ENCODE results near the gene ZNF862.

ZNF862 gene

GRCh38 chr7:149865437-149865836 is 27.3 kb downstream of the ZNF862 start:
- Histone ChIP-seq H3K9ac (ENCODE audit: low read depth, low read length) (no peak overlapping the region), H3K4me1 (ENCODE audit: control insufficient read depth, insufficient read depth, low read length) (no peaks in the 10 kb centered on the region), H3K4me3 (ENCODE audit: low read depth, low read length) (no peak overlapping the region), H3K9me3 (ENCODE audit: control insufficient read depth, insufficient read depth, low read length) (no peaks in the 10 kb centered on the region), H3K36me3 (ENCODE audit: control insufficient read depth, insufficient read depth, low read length) (no peaks in the 10 kb centered on the region), H3K27me3 (ENCODE audit: control insufficient read depth, insufficient read depth, low read length) (no peaks in the 10 kb centered on the region)

- H3K4me1 ChIP-seq (ENCODE audit: control insufficient read depth, insufficient read depth, low read length) = no peaks in the 10 kb centered on the region
- no peak overlapping the region for H3K9ac ChIP-seq (ENCODE audit: low read depth, low read length)
- no peaks in the 10 kb centered on the region for H3K36me3 ChIP-seq (ENCODE audit: control insufficient read depth, insufficient read depth, low read length)
- H3K9me3 ChIP-seq (ENCODE audit: control insufficient read depth, insufficient read depth, low read length) = no peaks in the 10 kb centered on the region
- H3K4me3 ChIP-seq (ENCODE audit: low read depth, low read length) = no peak overlapping the region
- no peaks in the 10 kb centered on the region for H3K27me3 ChIP-seq (ENCODE audit: control insufficient read depth, insufficient read depth, low read length)
These were observed 28.1 kb downstream of the ZNF862 start for GRCh38 chr7:149866139-149866778.

- H3K9me3 ChIP-seq (ENCODE audit: control insufficient read depth, insufficient read depth, low read length) = no peaks in the 10 kb centered on the region
- H3K9ac ChIP-seq (ENCODE audit: low read depth, low read length) = no peak overlapping the region
- H3K36me3 ChIP-seq (ENCODE audit: control insufficient read depth, insufficient read depth, low read length) = no peaks in the 10 kb centered on the region
- H3K27me3 ChIP-seq (ENCODE audit: control insufficient read depth, insufficient read depth, low read length) = no peaks in the 10 kb centered on the region
- no peak overlapping the region for H3K4me3 ChIP-seq (ENCODE audit: low read depth, low read length)
- H3K4me1 ChIP-seq (ENCODE audit: control insufficient read depth, insufficient read depth, low read length) = peaks cover 2% of the 10 kb centered on the region
These were observed 28.7 kb downstream of the ZNF862 start for GRCh38 chr7:149866779-149867447.

GRCh38 chr7:149867762-149868622 is 29.8 kb downstream of the ZNF862 start:
- Histone ChIP-seq H3K27me3 (ENCODE audit: control insufficient read depth, insufficient read depth, low read length) (peaks cover 3% of the 10 kb centered on the region), H3K9ac (ENCODE audit: low read depth, low read length) (no peak overlapping the region), H3K4me1 (ENCODE audit: control insufficient read depth, insufficient read depth, low read length) (peaks cover 2% of the 10 kb centered on the region), H3K4me3 (ENCODE audit: low read depth, low read length) (no peak overlapping the region), H3K9me3 (ENCODE audit: control insufficient read depth, insufficient read depth, low read length) (no peaks in the 10 kb centered on the region), H3K36me3 (ENCODE audit: control insufficient read depth, insufficient read depth, low read length) (no peaks in the 10 kb centered on the region)

- H3K4me3 ChIP-seq (ENCODE audit: low read depth, low read length) = no peak overlapping the region
- H3K9ac ChIP-seq (ENCODE audit: low read depth, low read length) = no peak overlapping the region
- peaks cover 3% of the 10 kb centered on the region for H3K27me3 ChIP-seq (ENCODE audit: control insufficient read depth, insufficient read depth, low read length)
- H3K4me1 ChIP-seq (ENCODE audit: control insufficient read depth, insufficient read depth, low read length) = peaks cover 2% of the 10 kb centered on the region
- H3K9me3 ChIP-seq (ENCODE audit: control insufficient read depth, insufficient read depth, low read length) = no peaks in the 10 kb centered on the region
- H3K36me3 ChIP-seq (ENCODE audit: control insufficient read depth, insufficient read depth, low read length) = no peaks in the 10 kb centered on the region
These were observed 30.6 kb downstream of the ZNF862 start for GRCh38 chr7:149868623-149869290.

GRCh38 chr7:149869291-149869650 is 31.1 kb downstream of the ZNF862 start:
- H3K4me3 ChIP-seq (ENCODE audit: low read depth, low read length) = no peak overlapping the region
- peaks cover 3% of the 10 kb centered on the region for H3K4me1 ChIP-seq (ENCODE audit: control insufficient read depth, insufficient read depth, low read length)
- no peak overlapping the region for H3K9ac ChIP-seq (ENCODE audit: low read depth, low read length)
- peaks cover 4% of the 10 kb centered on the region for H3K27me3 ChIP-seq (ENCODE audit: control insufficient read depth, insufficient read depth, low read length)
- H3K9me3 ChIP-seq (ENCODE audit: control insufficient read depth, insufficient read depth, low read length) = no peaks in the 10 kb centered on the region
- no peaks in the 10 kb centered on the region for H3K36me3 ChIP-seq (ENCODE audit: control insufficient read depth, insufficient read depth, low read length)

- H3K9me3 ChIP-seq (ENCODE audit: control insufficient read depth, insufficient read depth, low read length) = no peaks in the 10 kb centered on the region
- H3K27me3 ChIP-seq (ENCODE audit: control insufficient read depth, insufficient read depth, low read length) = peaks cover 10% of the 10 kb centered on the region
- peaks cover 7% of the 10 kb centered on the region for H3K4me1 ChIP-seq (ENCODE audit: control insufficient read depth, insufficient read depth, low read length)
- no peaks in the 10 kb centered on the region for H3K36me3 ChIP-seq (ENCODE audit: control insufficient read depth, insufficient read depth, low read length)
- H3K4me3 ChIP-seq (ENCODE audit: low read depth, low read length) = no peak overlapping the region
- H3K9ac ChIP-seq (ENCODE audit: low read depth, low read length) = no peak overlapping the region
These were observed 31.7 kb downstream of the ZNF862 start for GRCh38 chr7:149869867-149870266.

- no peak overlapping the region for H3K9ac ChIP-seq (ENCODE audit: low read depth, low read length)
- no peaks in the 10 kb centered on the region for H3K36me3 ChIP-seq (ENCODE audit: control insufficient read depth, insufficient read depth, low read length)
- no peaks in the 10 kb centered on the region for H3K9me3 ChIP-seq (ENCODE audit: control insufficient read depth, insufficient read depth, low read length)
- H3K27me3 ChIP-seq (ENCODE audit: control insufficient read depth, insufficient read depth, low read length) = peaks cover 15% of the 10 kb centered on the region
- no peak overlapping the region for H3K4me3 ChIP-seq (ENCODE audit: low read depth, low read length)
- H3K4me1 ChIP-seq (ENCODE audit: control insufficient read depth, insufficient read depth, low read length) = peaks cover 7% of the 10 kb centered on the region
These were observed 32.1 kb downstream of the ZNF862 start for GRCh38 chr7:149870274-149870673.

- Histone ChIP-seq H3K4me1 (ENCODE audit: control insufficient read depth, insufficient read depth, low read length) (peaks cover 7% of the 10 kb centered on the region), H3K9me3 (ENCODE audit: control insufficient read depth, insufficient read depth, low read length) (no peaks in the 10 kb centered on the region), H3K4me3 (ENCODE audit: low read depth, low read length) (no peak overlapping the region), H3K36me3 (ENCODE audit: control insufficient read depth, insufficient read depth, low read length) (no peaks in the 10 kb centered on the region), H3K27me3 (ENCODE audit: control insufficient read depth, insufficient read depth, low read length) (peaks cover 17% of the 10 kb centered on the region), H3K9ac (ENCODE audit: low read depth, low read length) (no peak overlapping the region)
These were observed 32.7 kb downstream of the ZNF862 start for GRCh38 chr7:149870701-149871483.

GRCh38 chr7:149871576-149871975 is 33.4 kb downstream of the ZNF862 start:
- Histone ChIP-seq H3K36me3 (ENCODE audit: control insufficient read depth, insufficient read depth, low read length) (no peaks in the 10 kb centered on the region), H3K9me3 (ENCODE audit: control insufficient read depth, insufficient read depth, low read length) (no peaks in the 10 kb centered on the region), H3K9ac (ENCODE audit: low read depth, low read length) (no peak overlapping the region), H3K4me1 (ENCODE audit: control insufficient read depth, insufficient read depth, low read length) (peaks cover 7% of the 10 kb centered on the region), H3K27me3 (ENCODE audit: control insufficient read depth, insufficient read depth, low read length) (peaks cover 17% of the 10 kb centered on the region), H3K4me3 (ENCODE audit: low read depth, low read length) (no peak overlapping the region)

Data from iPS-15b (cell line).